ENCODE measurements around the gene SPG11.

The SPG11 gene

GRCh38 chr15:44603126-44603525 lies 60.3 kb downstream of the SPG11 start:
- DNase-seq = no peak

DNA sequence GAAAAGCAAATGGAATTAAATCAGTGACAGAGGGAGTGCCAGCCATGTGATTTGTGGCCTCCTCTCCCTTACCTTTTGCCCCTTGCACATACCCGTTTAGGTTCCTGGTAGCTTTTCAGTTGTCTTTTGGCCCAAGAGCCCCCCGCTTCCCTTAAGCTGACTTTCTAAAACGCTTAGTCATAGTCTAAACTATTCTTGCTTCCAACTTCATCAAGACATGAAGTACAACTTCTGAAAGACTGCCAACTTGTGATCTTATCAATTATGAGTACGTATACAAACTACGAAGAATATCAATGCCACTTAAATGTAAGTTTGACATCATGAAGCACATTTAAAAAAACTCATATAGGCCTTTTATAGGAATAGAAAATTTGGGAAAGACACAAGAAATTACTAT lies 64.6 kb downstream of the SPG11 start:
- DNase-seq = no peak

DNA sequence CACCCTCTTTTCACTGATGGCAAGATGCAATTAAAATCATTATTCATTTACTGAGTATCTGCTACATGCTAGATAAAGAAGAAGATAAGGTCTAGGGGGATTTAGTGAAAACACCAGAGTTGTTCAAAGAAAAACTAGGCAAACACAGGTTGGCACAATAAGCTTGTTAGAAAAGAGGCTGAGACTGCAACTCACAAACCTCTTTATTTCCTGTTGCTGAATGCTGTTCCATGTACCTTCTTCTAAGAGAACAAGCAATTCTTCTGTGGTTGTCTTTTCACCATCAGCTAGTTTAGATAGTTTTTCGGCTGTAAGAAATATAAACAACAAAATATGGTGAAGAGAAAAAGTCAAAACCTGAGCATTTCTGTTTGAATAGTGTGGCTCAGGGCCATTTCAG lies 65.4 kb downstream of the SPG11 start:
- no peak for DNase-seq

GRCh38 chr15:44596511-44597010 lies 66.9 kb downstream of the SPG11 start:
- DNase-seq = no peak

DNA sequence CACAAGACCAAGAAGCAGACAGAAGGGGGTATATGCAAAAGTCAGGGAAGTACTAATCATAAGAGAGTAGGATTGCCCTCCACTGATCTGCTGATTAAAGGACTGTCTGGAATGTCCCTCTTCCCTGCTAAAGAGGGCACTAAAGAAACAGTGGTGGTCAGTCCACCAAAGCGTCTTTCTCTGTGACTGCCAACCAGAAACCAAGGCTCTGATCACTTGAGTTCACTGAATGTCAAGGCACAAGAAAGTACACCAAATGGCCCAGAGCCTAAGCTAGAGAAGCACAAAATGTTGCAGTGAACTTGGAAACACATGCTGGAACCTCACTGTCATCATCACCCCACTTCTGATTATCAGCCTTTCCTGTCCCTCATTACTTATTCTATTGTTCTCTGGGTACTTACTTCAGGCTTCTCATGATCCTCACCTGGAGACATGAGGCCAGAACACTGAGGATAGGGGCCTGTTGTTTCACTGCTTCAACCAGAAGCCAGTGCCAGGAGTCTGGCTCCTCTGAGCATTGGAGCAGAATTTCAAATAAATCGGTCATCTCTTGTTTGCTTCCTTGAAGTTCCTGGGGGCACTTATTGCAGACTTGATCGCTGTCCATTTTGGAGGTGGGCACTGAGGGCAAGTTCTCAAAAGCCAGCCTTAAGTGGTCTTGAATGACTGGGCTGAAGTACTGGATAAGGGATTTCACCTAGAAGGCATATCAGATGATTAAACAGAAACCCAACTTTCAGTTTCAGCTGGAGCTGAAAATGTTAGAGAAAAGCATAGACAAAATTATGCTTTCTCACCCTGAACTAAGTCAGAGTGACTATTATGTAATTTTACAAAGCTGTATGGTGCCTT lies 67.6 kb downstream of the SPG11 start:
- no peak for DNase-seq

- no peak for DNase-seq
Measured at GRCh38 chr15:44595246-44595645, 68.2 kb downstream of the SPG11 start.

GRCh38 chr15:44593042-44593736 lies 70.3 kb downstream of the SPG11 start:
- peak; percentile 61 for DNase-seq

- DNase-seq = no peak
Measured at GRCh38 chr15:44591326-44591725, 72.1 kb downstream of the SPG11 start.

- DNase-seq = no peak
Measured at GRCh38 chr15:44588541-44588940, 74.9 kb downstream of the SPG11 start.

DNA sequence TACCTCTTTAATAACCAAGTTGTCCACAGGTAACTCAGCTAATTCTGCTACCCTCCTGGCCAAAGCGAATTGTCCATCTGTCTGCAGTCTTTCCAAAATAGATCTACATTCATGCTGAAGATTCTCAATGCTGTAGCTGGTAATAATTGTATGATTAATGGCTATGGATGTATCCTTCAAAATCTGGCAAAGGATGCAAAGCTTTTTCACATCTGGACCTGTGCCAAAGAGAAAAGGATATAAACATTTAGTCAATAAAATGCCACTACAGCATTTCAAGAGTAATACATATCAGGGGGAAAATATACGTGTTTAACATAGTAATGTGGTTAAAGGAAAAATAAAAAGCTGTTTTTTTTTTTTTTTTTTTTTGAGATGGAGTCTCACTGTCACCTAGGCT lies 77.8 kb downstream of the SPG11 start:
- DNase-seq = no peak

GRCh38 chr15:44584162-44584749 lies 79.2 kb downstream of the SPG11 start:
- peak; percentile 51 for DNase-seq

GRCh38 chr15:44580105-44580504 lies 83.4 kb downstream of the SPG11 start:
- DNase-seq = no peak

- DNase-seq = no peak
Measured at GRCh38 chr15:44574734-44575133, 88.7 kb downstream of the SPG11 start.

GRCh38 chr15:44573386-44573785 lies 90.1 kb downstream of the SPG11 start:
- no peak for DNase-seq

- no peak for DNase-seq
Measured at GRCh38 chr15:44570361-44570760, 93.1 kb downstream of the SPG11 start.

GRCh38 chr15:44569316-44569715 lies 94.1 kb downstream of the SPG11 start:
- no peak for DNase-seq

- no peak for DNase-seq
Measured at GRCh38 chr15:44568338-44568737, 95.1 kb downstream of the SPG11 start.

DNA sequence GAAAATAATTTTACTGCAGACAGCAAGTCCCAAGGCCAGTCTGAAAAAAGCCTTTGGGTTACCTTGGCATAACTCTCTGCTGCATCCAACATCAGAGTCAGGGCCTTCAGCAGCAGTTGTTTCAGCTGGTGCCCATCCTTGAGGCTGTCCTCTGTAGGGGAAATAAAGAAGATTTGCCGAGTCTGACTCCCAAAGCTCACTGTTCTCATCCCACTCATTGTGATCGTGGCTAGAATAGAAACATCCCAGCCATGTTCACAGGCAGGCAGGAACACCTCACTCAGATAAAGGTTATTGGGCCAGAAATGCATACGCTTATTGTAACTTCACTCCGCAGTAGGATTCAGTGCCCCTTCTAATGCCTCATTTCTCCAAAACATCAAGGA lies 97.3 kb downstream of the SPG11 start:
- no peak for DNase-seq

DNA sequence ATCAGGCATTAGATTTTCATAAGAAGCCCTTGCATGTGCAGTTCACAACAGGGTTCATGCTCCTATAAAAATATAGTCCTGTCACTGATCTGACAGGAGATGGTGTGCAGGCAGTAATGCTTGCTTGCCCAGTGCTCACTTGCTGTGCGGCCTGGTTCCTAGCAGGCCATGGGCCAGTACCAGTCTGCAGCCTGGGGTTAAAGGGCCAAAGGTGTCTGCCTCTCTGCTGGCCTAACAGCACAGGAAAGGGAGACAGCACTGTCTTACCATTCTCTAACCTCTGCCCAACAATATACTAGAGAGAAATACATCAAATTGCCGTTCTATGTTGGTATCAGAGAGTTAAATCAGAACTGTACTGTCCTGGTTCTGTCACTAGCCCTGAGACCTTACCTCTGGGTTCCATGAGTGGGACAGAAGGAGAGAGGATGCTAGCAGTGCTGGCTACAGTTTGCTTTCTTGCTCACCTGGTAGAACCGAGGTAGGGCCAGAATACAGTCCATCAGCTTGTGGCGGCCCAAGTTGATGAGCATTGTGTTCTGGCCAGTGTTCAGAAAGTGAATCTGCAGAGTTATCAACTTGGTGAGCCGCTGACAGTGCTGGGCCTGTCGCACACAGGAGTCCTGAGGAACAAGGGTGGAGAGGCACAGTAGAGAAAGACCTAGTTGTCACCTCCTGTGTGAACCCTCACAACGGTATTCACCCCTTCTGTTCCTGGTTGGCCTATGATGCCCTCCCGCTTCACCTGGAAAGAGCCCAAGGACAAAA lies 97.9 kb downstream of the SPG11 start:
- no peak for DNase-seq

- DNase-seq = peak; percentile 10
Measured at GRCh38 chr15:44560926-44561325, 102.5 kb downstream of the SPG11 start.

DNA sequence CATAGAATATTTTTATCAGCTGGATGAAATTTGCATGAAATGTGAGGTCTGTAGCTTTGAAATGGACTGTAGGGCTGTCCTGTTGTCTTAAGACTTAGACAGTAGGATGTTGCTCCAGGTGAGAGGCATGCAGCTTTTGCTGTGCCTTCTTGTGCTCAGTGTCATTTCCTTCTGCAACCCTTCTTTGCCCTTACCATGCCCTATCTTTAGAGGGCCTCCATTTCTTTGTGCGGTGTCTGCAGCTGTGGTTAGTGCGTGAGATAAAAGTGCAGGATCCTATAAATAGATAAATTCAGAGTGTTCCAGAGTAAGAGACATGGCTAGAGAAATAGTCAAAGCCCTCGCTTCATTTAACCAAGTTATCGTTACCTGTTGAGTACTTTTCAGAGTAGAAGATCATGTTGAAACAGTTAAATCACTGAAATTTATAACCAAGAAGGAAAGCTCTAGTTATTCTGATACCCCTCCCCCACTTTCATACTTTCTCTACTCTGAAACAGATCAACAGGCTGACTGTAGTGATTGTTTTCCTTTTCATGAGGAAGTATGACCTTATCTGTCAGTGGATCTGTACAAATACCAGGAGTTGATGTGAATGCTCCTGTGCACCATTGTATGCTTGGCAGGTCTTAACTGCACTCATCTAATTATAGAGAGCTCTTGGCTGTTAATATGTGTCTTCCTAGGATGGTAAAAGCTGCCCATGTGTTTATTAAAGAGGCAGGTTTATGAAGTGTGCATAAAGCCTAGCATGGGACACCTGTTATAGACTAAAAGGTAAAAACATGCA lies 108.3 kb downstream of the SPG11 start:
- DNase-seq = no peak

- DNase-seq = no peak
Measured at GRCh38 chr15:44550734-44551133, 112.7 kb downstream of the SPG11 start.

All from CD4-positive, alpha-beta T cell treated with Interleukin-4 for 4 hours (primary cell).